ENCODE data around the gene PLS1. TPM values are rescaled to one million over a fixed set of nuclear protein-coding genes. Genes with fewer than 3 reads are reported as not detected.
"Not testable (repeated sequence)": the region's sequence is repeated elsewhere in the genome, so short reads cannot be mapped to it uniquely, and the experiment has no call there.

The PLS1 gene
- total and polyA plus RNA-seq, 2 of the 8 experiments (the other 6 are each of a cell fraction or from before 2014, with no cell fraction given), result 18.7 to 44.7 TPM

- peaks cover 0 to 13% of the 10 kb centered on the region in 2 experiments; a peak in 1 of 4 replicates for H3K79me2 ChIP-seq (ENCODE audit: control insufficient read depth in 1 of 2, insufficient read depth in 2 of 2, low read length in 2 of 2)
- FAIRE-seq, result not testable (repeated sequence)
- CTCF ChIA-PET (ENCODE audit: partially characterized antibody), result interaction anchor here (1.9 kb wide), 1 partner anchor 13 kb away, joined by 5 read pairs; no protein-coding TSS in a partner anchor
Observed at GRCh38 chr3:142569422-142569821, 26.8 kb upstream of the PLS1 start.

GRCh38 chr3:142574223-142574622, 22.0 kb upstream of the PLS1 start:
- DNase-seq (ENCODE audit: low read depth in 1 of 2, low spot score in 2 of 2); H3K27ac ChIP-seq (ENCODE audit: low read depth, low read length); H3K4me3 ChIP-seq (ENCODE audit: extremely low read depth in 1 of 4, insufficient read depth in 2 of 4, low read depth in 3 of 4, low read length in 4 of 4); H3K4ac ChIP-seq (replicated peaks; ENCODE audit: insufficient read length, low read depth, low read length); H3K56ac ChIP-seq (replicated peaks; ENCODE audit: insufficient read length, low read depth, low read length); H2BK15ac ChIP-seq (ENCODE audit: low read length); H4K91ac ChIP-seq (replicated peaks; ENCODE audit: insufficient read length, low read length); H3K36me3 ChIP-seq (ENCODE audit: control insufficient read depth in 2 of 4, insufficient read depth in 4 of 4, low read length in 3 of 4); H2BK12ac ChIP-seq (ENCODE audit: low read depth, low read length); H2BK20ac ChIP-seq (ENCODE audit: low read length); H2BK120ac ChIP-seq (replicated peaks; ENCODE audit: low read depth, low read length); H3K27me3 ChIP-seq (replicated peaks in 1 of 4; ENCODE audit: control insufficient read depth in 3 of 4, extremely low read depth in 1 of 4, insufficient read depth in 3 of 4, low read length in 3 of 4); H4K20me1 ChIP-seq (replicated peaks in 1 of 2; ENCODE audit: control insufficient read depth in 1 of 2, insufficient read depth in 2 of 2, low read length in 2 of 2); FAIRE-seq; H2AFZ ChIP-seq (ENCODE audit: low read length); H3K9ac ChIP-seq (replicated peaks in 1 of 4; ENCODE audit: extremely low read depth in 1 of 4, low read depth in 3 of 4, low read length in 3 of 4); H2AK5ac ChIP-seq (ENCODE audit: low read depth, low read length); H3K14ac ChIP-seq (ENCODE audit: insufficient read length); H3K23ac ChIP-seq (ENCODE audit: insufficient read length); H3K4me1 ChIP-seq (replicated peaks in 1 of 4; ENCODE audit: control insufficient read depth in 3 of 4, insufficient read depth in 4 of 4, low read length in 3 of 4); CTCF ChIA-PET (ENCODE audit: partially characterized antibody); H3K4me2 ChIP-seq (ENCODE audit: insufficient read depth in 1 of 2, low read depth in 2 of 2, low read length in 2 of 2); H3K9me3 ChIP-seq (ENCODE audit: insufficient read depth in 2 of 2, low read depth in 1 of 2, low read length in 1 of 2); H3K79me1 ChIP-seq (ENCODE audit: low read depth, low read length); H3K18ac ChIP-seq (ENCODE audit: extremely low read depth, low read length); H2BK5ac ChIP-seq (ENCODE audit: low read depth, low read length); H4K8ac ChIP-seq (ENCODE audit: extremely low read depth, insufficient read depth, low read length); H4K5ac ChIP-seq (ENCODE audit: insufficient read length, low read depth, low read length); H3K23me2 ChIP-seq (ENCODE audit: low read depth, low read length): not testable (repeated sequence)
- POLR2A ChIA-PET (ENCODE audit: partially characterized antibody), result interaction anchor here (1.3 kb wide), 1 partner anchor 12 kb away, joined by 3 read pairs; no protein-coding TSS in a partner anchor
- 95% methylated on average over 3 of the region's 3 CpGs; no CpG with 5 or more reads in 1 of the 2 experiments for WGBS, 2 experiments (ENCODE audit: extremely low coverage in 1 of 2, insufficient coverage in 1 of 2, insufficient read length in 1 of 2, insufficient replicate concordance in 2 of 2, low coverage in 1 of 2, low lambda C conversion rate in 2 of 2, missing lambda C conversion rate in 1 of 2)
- H3K79me2 ChIP-seq (ENCODE audit: control insufficient read depth in 1 of 2, insufficient read depth in 2 of 2, low read length in 2 of 2), result peaks cover 0 to 49% of the 10 kb centered on the region in 2 experiments; a peak in 2 of 4 replicates

More at GRCh38 chr3:142569422-142569821, 26.8 kb upstream of the PLS1 start:
- H3K9me3 ChIP-seq (ENCODE audit: insufficient read depth in 2 of 2, low read depth in 1 of 2, low read length in 1 of 2); H3K4me1 ChIP-seq (replicated peaks in 1 of 4; ENCODE audit: control insufficient read depth in 3 of 4, insufficient read depth in 4 of 4, low read length in 3 of 4); H2BK120ac ChIP-seq (replicated peaks; ENCODE audit: low read depth, low read length); H4K91ac ChIP-seq (replicated peaks; ENCODE audit: insufficient read length, low read length); H2BK12ac ChIP-seq (ENCODE audit: low read depth, low read length); H3K9ac ChIP-seq (replicated peaks in 1 of 4; ENCODE audit: extremely low read depth in 1 of 4, low read depth in 3 of 4, low read length in 3 of 4); H3K4ac ChIP-seq (replicated peaks; ENCODE audit: insufficient read length, low read depth, low read length); H2BK5ac ChIP-seq (ENCODE audit: low read depth, low read length); H2AFZ ChIP-seq (ENCODE audit: low read length); H3K36me3 ChIP-seq (ENCODE audit: control insufficient read depth in 2 of 4, insufficient read depth in 4 of 4, low read length in 3 of 4); H3K27me3 ChIP-seq (replicated peaks in 1 of 4; ENCODE audit: control insufficient read depth in 3 of 4, extremely low read depth in 1 of 4, insufficient read depth in 3 of 4, low read length in 3 of 4); H3K18ac ChIP-seq (ENCODE audit: extremely low read depth, low read length); H4K5ac ChIP-seq (ENCODE audit: insufficient read length, low read depth, low read length); H3K23ac ChIP-seq (ENCODE audit: insufficient read length); H3K79me1 ChIP-seq (ENCODE audit: low read depth, low read length); H3K4me3 ChIP-seq (ENCODE audit: extremely low read depth in 1 of 4, insufficient read depth in 2 of 4, low read depth in 3 of 4, low read length in 4 of 4); H4K20me1 ChIP-seq (replicated peaks in 1 of 2; ENCODE audit: control insufficient read depth in 1 of 2, insufficient read depth in 2 of 2, low read length in 2 of 2); H3K23me2 ChIP-seq (ENCODE audit: low read depth, low read length); H2BK20ac ChIP-seq (ENCODE audit: low read length); H3K56ac ChIP-seq (replicated peaks; ENCODE audit: insufficient read length, low read depth, low read length); H4K8ac ChIP-seq (ENCODE audit: extremely low read depth, insufficient read depth, low read length); H2AK5ac ChIP-seq (ENCODE audit: low read depth, low read length); DNase-seq (ENCODE audit: low read depth in 1 of 2, low spot score in 2 of 2); H2BK15ac ChIP-seq (ENCODE audit: low read length); H3K14ac ChIP-seq (ENCODE audit: insufficient read length); H3K27ac ChIP-seq (ENCODE audit: low read depth, low read length): not testable (repeated sequence)
- H3K4me2 ChIP-seq (ENCODE audit: insufficient read depth in 1 of 2, low read depth in 2 of 2, low read length in 2 of 2), result peak overlapping the region in 1 of 2 experiments; percentile 26; a peak in 1 of 4 replicates
- POLR2A ChIA-PET (ENCODE audit: partially characterized antibody), result interaction anchor here (0.6 to 1.6 kb wide), 3 partner anchors 9 to 228 kb away, joined by 3 to 6 read pairs (median 5); partner anchors contain the start of gene ATR
- WGBS, 2 experiments (ENCODE audit: extremely low coverage in 1 of 2, insufficient coverage in 1 of 2, insufficient read length in 1 of 2, insufficient replicate concordance in 2 of 2, low coverage in 1 of 2, low lambda C conversion rate in 2 of 2, missing lambda C conversion rate in 1 of 2), result 98% methylated on average over 3 of the region's 3 CpGs; no CpG with 5 or more reads in 1 of the 2 experiments
